Esophagus squamous epithelium (tissue), 5 donors: Measurements from ENCODE around the gene CAMSAP3. TPM values are rescaled to one million over a fixed set of nuclear protein-coding genes. Genes with fewer than 3 reads are reported as not detected.

ENCODE experiments used
- DNase-seq: peaks from one replicate; lab custom pipeline; 2025; lab: John Stamatoyannopoulos, UW
- H3K27ac ChIP-seq, 4 donors: fragments of 200-600 bp; sonication (generic); one replicate each; pipeline ENCODE4 v1.5.1; 2016 to 2019; ENCODE audit warnings: mild to moderate bottlenecking in 1 of 4
- H3K27me3 ChIP-seq, 4 donors: fragments of 200-600 bp; sonication (generic); 1 replicate in 3 of 4; 2 replicates in 1 of 4; pipeline versions ENCODE4 v1.5.1 to v1.6.0; 2017 to 2021; ENCODE audit warnings: antibody characterized with exemption in 1 of 4
- H3K36me3 ChIP-seq, 3 donors: fragments of 200-600 bp; sonication (generic); one replicate each; pipeline ENCODE4 v1.5.1; 2016 to 2019
- H3K4me1 ChIP-seq, 3 donors: fragments of 200-600 bp; sonication (generic); one replicate each; pipeline ENCODE4 v1.5.1; 2017 to 2019
- H3K4me3 ChIP-seq, 4 donors: fragments of 200-600 bp; sonication (generic); 1 replicate in 3 of 4; 2 replicates in 1 of 4; pipeline ENCODE4 v1.5.1; 2016 to 2019; ENCODE audit warnings: mild to moderate bottlenecking in 2 of 4, moderate library complexity in 1 of 4
- H3K9me3 ChIP-seq, 3 donors: fragments of 200-600 bp; sonication (generic); one replicate each; pipeline ENCODE4 v1.5.1; 2016 to 2019
- POLR2A ChIP-seq, 4 donors: fragments of 450-650 bp; IDR thresholded peaks; one replicate each; pipeline ENCODE4 v1.6.1; 2017; ENCODE audit warnings: antibody characterized with exemption in 4 of 4, mild to moderate bottlenecking in 4 of 4, moderate library complexity in 3 of 4
- WGBS, 2 donors: methylation state at CpG; one replicate each; pipeline ENCODE4 v1.1.5; 2018; 5-methylcytosine and 5-hydroxymethylcytosine counted together
- intact Hi-C: fragments of 100-400 bp; cut with DNase I; formaldehyde crosslinking; loops from one replicate; pipeline ENCODE4 v1.15.0; 2022
- total RNA-seq, 4 donors: library from RNA; depleted of rRNA; stranded (reverse); fragments of >200 nt; gene quantifications; one replicate each; pipeline ENCODE4 v1.1.0, GENCODE V29; 2016
- TF ChIP-seq, protein P1 (sequence below), 6 experiments: fragments of 450-650 bp in 4 of 6; fragments of 200-600 bp in 2 of 6; sonication (generic) in 2 of 6; IDR thresholded peaks; one replicate each; pipeline ENCODE4 v1.5.1; 2016 to 2019; ENCODE audit warnings: antibody characterized with exemption in 6 of 6, mild to moderate bottlenecking in 4 of 6, moderate library complexity in 4 of 6
- donor health status: DM: yes; HTN: yes; CAD: no.

CAMSAP3 gene
- total RNA-seq, 4 donors from 2014 or later = 9.3 to 45.5 (median 14.1) TPM

DNA sequence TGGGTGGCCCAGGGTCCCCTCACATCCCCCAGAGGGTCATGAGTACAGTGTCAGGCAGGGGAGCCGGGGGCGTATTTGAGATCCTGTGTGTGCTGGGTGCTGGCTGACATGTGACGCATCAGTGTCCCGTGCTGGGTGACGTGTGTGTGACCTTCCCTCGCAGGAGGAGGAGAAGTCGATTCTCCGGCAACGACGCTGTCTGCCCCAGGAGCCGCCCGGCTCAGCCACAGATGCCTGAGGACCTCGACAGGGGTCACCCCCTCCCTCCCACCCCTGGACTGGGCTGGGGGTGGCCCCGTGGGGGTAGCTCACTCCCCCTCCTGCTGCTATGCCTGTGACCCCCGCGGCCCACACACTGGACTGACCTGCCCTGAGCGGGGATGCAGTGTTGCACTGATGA lies 34.3 kb upstream of the CAMSAP3 start:
- no peak for DNase-seq
- WGBS, 2 donors = 87 to 100% methylated on average over 1 to 6 of the region's 17 CpGs
- no peaks in the 10 kb centered on the region for H3K9me3 ChIP-seq
- H3K4me1 ChIP-seq = no peaks in the 10 kb centered on the region
- intact Hi-C loops = no loop called here
- peaks cover 21 to 57% (median 25%) of the 10 kb centered on the region in 3 donors for H3K36me3 ChIP-seq
- H3K27me3 ChIP-seq = no peaks in the 10 kb centered on the region
- TF ChIP-seq, protein P1, sequence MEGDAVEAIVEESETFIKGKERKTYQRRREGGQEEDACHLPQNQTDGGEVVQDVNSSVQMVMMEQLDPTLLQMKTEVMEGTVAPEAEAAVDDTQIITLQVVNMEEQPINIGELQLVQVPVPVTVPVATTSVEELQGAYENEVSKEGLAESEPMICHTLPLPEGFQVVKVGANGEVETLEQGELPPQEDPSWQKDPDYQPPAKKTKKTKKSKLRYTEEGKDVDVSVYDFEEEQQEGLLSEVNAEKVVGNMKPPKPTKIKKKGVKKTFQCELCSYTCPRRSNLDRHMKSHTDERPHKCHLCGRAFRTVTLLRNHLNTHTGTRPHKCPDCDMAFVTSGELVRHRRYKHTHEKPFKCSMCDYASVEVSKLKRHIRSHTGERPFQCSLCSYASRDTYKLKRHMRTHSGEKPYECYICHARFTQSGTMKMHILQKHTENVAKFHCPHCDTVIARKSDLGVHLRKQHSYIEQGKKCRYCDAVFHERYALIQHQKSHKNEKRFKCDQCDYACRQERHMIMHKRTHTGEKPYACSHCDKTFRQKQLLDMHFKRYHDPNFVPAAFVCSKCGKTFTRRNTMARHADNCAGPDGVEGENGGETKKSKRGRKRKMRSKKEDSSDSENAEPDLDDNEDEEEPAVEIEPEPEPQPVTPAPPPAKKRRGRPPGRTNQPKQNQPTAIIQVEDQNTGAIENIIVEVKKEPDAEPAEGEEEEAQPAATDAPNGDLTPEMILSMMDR (IDR thresholded peaks at IDR 0.05) = no peak
- no peak for TF ChIP-seq POLR2A (IDR thresholded peaks at IDR 0.05)
- no peak overlapping the region for H3K27ac ChIP-seq
- H3K4me3 ChIP-seq = no peak overlapping the region

DNA sequence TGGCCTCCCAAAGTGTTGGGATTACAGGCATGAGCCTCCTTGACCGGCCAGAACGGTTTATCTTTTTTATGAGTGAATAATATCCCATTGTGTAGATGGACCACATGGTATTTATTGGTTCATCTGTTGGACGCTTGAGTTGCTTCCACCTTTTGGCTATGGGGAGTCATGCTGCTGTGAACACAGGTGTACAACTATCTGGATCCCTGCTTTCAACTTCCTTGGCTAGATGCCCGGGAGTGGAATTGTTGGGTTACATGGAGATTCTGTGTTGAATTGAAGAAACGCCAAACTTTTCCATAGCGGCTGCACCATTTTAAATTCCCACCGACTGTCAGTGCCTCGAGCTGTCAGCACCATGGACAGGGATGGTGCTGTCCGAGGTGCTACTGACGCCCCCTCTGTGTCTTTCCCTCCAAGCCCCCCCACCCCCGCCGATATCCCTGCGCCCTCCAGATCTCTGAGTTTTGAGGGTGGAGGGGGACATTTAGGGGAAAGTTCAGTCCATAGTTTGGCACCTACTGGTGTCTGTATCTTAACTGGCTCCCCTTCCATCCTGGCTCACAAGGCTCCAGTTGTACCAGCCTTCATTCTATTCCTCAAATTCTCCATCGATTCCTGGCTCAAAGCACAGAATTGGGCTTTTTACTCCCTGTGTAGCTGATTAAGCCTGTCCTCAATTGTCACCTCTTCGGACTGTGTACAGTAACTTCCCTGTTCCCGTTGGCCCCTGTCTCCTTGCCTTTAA lies 32.8 kb upstream of the CAMSAP3 start:
- peaks cover 10 to 42% (median 20%) of the 10 kb centered on the region in 3 donors for H3K36me3 ChIP-seq
- intact Hi-C loops = no loop called here
- no peak for DNase-seq
- no peaks in the 10 kb centered on the region for H3K4me1 ChIP-seq
- no peak overlapping the region for H3K27ac ChIP-seq
- no peak for TF ChIP-seq POLR2A (IDR thresholded peaks at IDR 0.05)
- TF ChIP-seq, protein P1 (IDR thresholded peaks at IDR 0.05) = no peak
- no peak overlapping the region for H3K4me3 ChIP-seq
- WGBS, 2 donors = 61 to 70% methylated on average over 7 to 16 of the region's 16 CpGs
- H3K9me3 ChIP-seq = no peaks in the 10 kb centered on the region
- no peaks in the 10 kb centered on the region for H3K27me3 ChIP-seq

DNA sequence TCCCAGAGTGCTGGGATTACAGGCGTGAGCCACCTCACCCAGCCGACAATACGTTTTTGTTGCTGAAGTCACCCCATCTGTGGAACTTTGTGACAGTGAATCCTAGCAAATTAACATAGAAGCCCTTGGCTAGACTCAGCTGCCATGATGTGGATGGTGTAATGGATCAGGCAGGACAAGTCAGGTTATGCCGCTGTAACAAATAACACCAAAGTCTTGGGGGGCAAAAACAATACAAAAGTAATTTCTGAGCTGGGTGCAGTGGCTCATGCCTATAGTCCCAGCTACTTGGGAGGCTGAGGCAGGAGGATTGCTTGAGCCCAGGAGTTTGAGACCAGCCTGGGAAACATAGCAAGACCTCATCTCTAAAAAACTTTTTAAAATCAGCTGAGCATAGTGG lies 30.8 kb upstream of the CAMSAP3 start:
- H3K9me3 ChIP-seq = no peaks in the 10 kb centered on the region
- WGBS, 2 donors = 73% methylated on average over 2 of the region's 4 CpGs; no CpG with 5 or more reads in 1 of the 2 donors
- peaks cover 0 to 6% (median 0%) of the 10 kb centered on the region in 3 donors for H3K4me1 ChIP-seq
- DNase-seq = no peak
- H3K36me3 ChIP-seq = peaks cover 0 to 21% (median 12%) of the 10 kb centered on the region in 3 donors
- TF ChIP-seq, protein P1 (IDR thresholded peaks at IDR 0.05) = no peak
- TF ChIP-seq POLR2A (IDR thresholded peaks at IDR 0.05) = no peak
- H3K4me3 ChIP-seq = no peak overlapping the region
- intact Hi-C loops = loop anchor here (5.0 kb wide), 2 partner anchors 112 to 232 kb away; partner anchors contain the start of gene MCEMP1
- H3K27ac ChIP-seq = no peak overlapping the region
- no peaks in the 10 kb centered on the region for H3K27me3 ChIP-seq

DNA sequence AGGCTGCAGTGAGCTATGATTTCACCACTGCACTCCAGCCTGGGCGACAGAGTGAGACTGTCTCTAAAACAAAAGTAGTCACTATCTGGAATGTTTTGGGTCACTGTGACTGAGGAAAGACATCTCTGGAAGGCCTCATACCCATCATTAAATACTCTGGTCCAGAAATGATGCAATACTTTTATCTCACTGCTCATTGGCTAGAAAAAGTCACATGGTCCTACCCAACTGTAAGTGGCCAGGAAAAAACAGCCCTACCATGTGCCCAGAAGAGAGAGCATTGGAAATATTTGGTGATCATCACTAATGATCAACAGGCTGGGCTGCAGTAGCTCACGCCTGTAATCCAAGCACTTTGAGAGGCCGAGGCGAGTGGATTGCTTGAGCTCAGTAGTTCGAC lies 30.3 kb upstream of the CAMSAP3 start:
- Histone ChIP-seq H3K4me3 (no peak overlapping the region), H3K27ac (no peak overlapping the region), H3K4me1 (peaks cover 0 to 6% (median 0%) of the 10 kb centered on the region in 3 donors), H3K36me3 (peaks cover 0 to 16% (median 12%) of the 10 kb centered on the region in 3 donors), H3K27me3 (no peaks in the 10 kb centered on the region), H3K9me3 (no peaks in the 10 kb centered on the region)
- WGBS, 2 donors = 81 to 85% methylated on average over 5 of the region's 5 CpGs
- TF ChIP-seq, protein P1 (IDR thresholded peaks at IDR 0.05) = no peak
- no peak for TF ChIP-seq POLR2A (IDR thresholded peaks at IDR 0.05)
- intact Hi-C loops = loop anchor here (5.0 kb wide), 2 partner anchors 112 to 232 kb away; partner anchors contain the start of gene MCEMP1
- no peak for DNase-seq

DNA sequence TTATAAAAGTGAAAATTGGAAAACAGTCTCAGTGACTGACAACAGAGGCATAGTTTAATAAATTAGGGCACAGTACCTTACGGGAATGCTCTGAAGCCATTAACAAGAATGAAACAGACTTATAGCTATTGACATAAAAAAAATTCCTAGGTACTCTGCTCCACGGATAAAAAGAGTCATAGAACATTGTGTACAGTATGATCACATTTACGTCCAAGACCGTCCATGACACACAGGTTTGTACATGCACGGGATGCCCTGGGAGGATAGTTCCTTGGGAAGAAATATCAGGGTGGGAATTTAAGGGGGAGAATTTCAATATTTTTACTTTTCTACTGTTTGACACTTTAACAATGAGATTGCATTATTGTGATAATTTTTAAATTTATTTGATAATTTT lies 24.9 kb upstream of the CAMSAP3 start:
- DNase-seq = no peak
- H3K4me3 ChIP-seq = no peak overlapping the region
- no peak overlapping the region for H3K27ac ChIP-seq
- H3K4me1 ChIP-seq = peaks cover 0 to 6% (median 0%) of the 10 kb centered on the region in 3 donors
- TF ChIP-seq, protein P1 (IDR thresholded peaks at IDR 0.05) = no peak
- no peak for TF ChIP-seq POLR2A (IDR thresholded peaks at IDR 0.05)
- intact Hi-C loops = no loop called here
- no peaks in the 10 kb centered on the region for H3K9me3 ChIP-seq
- H3K36me3 ChIP-seq = no peaks in the 10 kb centered on the region
- H3K27me3 ChIP-seq = no peaks in the 10 kb centered on the region
- 36 to 40% methylated on average over 5 of the region's 5 CpGs for WGBS, 2 donors
